A549 (cell line): ENCODE data around the gene PIWIL4. TPM values are rescaled to one million over a fixed set of nuclear protein-coding genes. Genes with fewer than 3 reads are reported as not detected.

Experiments
- ATAC-seq, 2 experiments: fragments of 200-7000 bp in 1 of 2; fragments of >200 bp in 1 of 2; cut with Nextera tagmentation in 1 of 2; cut with Tn5 transposase in 1 of 2; 3 replicates each; pipeline versions ENCODE4 v1.8.0 to v1.9.1; 2018 to 2020; ENCODE audit warnings: mild to moderate bottlenecking in 1 of 2, moderate library complexity in 1 of 2
- CTCF ChIA-PET: fragments of 300-600 bp; sonication (Branson Sonifier 250); formaldehyde crosslinking; extraction: SDS; loops from one replicate; lab custom pipeline; 2021; ENCODE audit warnings: antibody characterized with exemption, inconsistent platforms; lab: Yijun Ruan, JAX
- POLR2A ChIA-PET: fragments of 350-600 bp; formaldehyde crosslinking; extraction: SDS; loops from one replicate; lab custom pipeline; 2021; ENCODE audit warnings: antibody characterized with exemption, inconsistent platforms; lab: Yijun Ruan, JAX
- DNase-seq, 2 experiments: peaks; one replicate each; pipeline versions ENCODE4 v3.0.0 to v3.0.0-alpha.2; 2011 to 2016; ENCODE audit warnings: low read depth in 1 of 2, low spot score in 1 of 2
- FAIRE-seq: peaks from 2 replicates; lab custom pipeline; 2011; peaks lifted over from hg19 to GRCh38; lab: Jason Lieb, UNC
- H3K27ac ChIP-seq, 2 experiments: fragments of >200 bp; sonication (Bioruptor Twin); formaldehyde crosslinking; 3 replicates each; pipeline ENCODE4 v1.5.1; 2016 to 2017
- H3K4me1 ChIP-seq: fragments of >200 bp; sonication (Bioruptor Twin); formaldehyde crosslinking; 3 replicates; pipeline ENCODE4 v1.6.1; 2016
- H3K4me2 ChIP-seq: fragments of >200 bp; sonication (Bioruptor Twin); formaldehyde crosslinking; 3 replicates; pipeline ENCODE4 v1.6.1; 2016
- H3K4me3 ChIP-seq: fragments of >200 bp; sonication (Bioruptor Twin); formaldehyde crosslinking; 3 replicates; pipeline ENCODE4 v1.5.1; 2016
- H3K9me3 ChIP-seq: fragments of >200 bp; sonication (Bioruptor Twin); formaldehyde crosslinking; 3 replicates; pipeline ENCODE4 v1.6.1; 2016
- BCL3 ChIP-seq: fragments of >200 bp; sonication (Bioruptor Twin); formaldehyde crosslinking; IDR thresholded peaks from 3 replicates; pipeline ENCODE4 v1.6.1; 2016
- CBX2 ChIP-seq: fragments of 200-600 bp; sonication (generic); IDR thresholded peaks from 2 replicates; pipeline ENCODE4 v1.6.1; 2016; ENCODE audit warnings: low read depth, mild to moderate bottlenecking, borderline replicate concordance
- CEBPB ChIP-seq, 2 experiments: fragments of >200 bp in 1 of 2; sonication (Bioruptor Twin) in 1 of 2; formaldehyde crosslinking in 1 of 2; IDR thresholded peaks; 2 replicates each; pipeline ENCODE4 v1.6.1; 2012 to 2016
- CHD2 ChIP-seq: fragments of 150-350 bp; IDR thresholded peaks from 2 replicates; pipeline ENCODE4 v1.6.1; 2014; ENCODE audit warnings: low read length; ENCODE audit not compliant: partially characterized antibody
- CHD4 ChIP-seq: fragments of 200-600 bp; sonication (generic); IDR thresholded peaks from 2 replicates; pipeline ENCODE4 v1.6.1; 2016; ENCODE audit warnings: antibody characterized with exemption, mild to moderate bottlenecking, borderline replicate concordance
- E2F6 ChIP-seq: IDR thresholded peaks from 2 replicates; pipeline ENCODE4 v1.6.1; 2012; ENCODE audit warnings: low read depth, borderline replicate concordance
- EHF ChIP-seq: fragments of 250-450 bp; sonication (Bioruptor Pico); IDR thresholded peaks from 2 replicates; pipeline ENCODE4 v1.5.0; 2020; ENCODE audit warnings: mild to moderate bottlenecking
- ELK1 ChIP-seq: fragments of 150-350 bp; IDR thresholded peaks from 2 replicates; pipeline ENCODE4 v1.6.1; 2014; ENCODE audit warnings: low read depth, mild to moderate bottlenecking, low read length
- EP300 ChIP-seq, 2 experiments: fragments of >200 bp; sonication (Bioruptor Twin); formaldehyde crosslinking; IDR thresholded peaks; 2 replicates in 1 of 2; 3 replicates in 1 of 2; pipeline ENCODE4 v1.6.1; 2016 to 2017
- ESRRA ChIP-seq: fragments of 150-350 bp; IDR thresholded peaks from 2 replicates; pipeline ENCODE4 v1.6.1; 2014; ENCODE audit warnings: mild to moderate bottlenecking, low read length, borderline replicate concordance
- HES2 ChIP-seq: fragments of >200 bp; sonication (Bioruptor Twin); formaldehyde crosslinking; IDR thresholded peaks from 2 replicates; pipeline ENCODE4 v1.6.1; 2016
- HEYL ChIP-seq: fragments of 250-450 bp; sonication (Bioruptor Pico); IDR thresholded peaks from 2 replicates; pipeline ENCODE4 v1.8.0; 2021; ENCODE audit warnings: mild to moderate bottlenecking, moderate library complexity
- JUNB ChIP-seq: fragments of >200 bp; sonication (Bioruptor Twin); formaldehyde crosslinking; IDR thresholded peaks from 2 replicates; pipeline ENCODE4 v1.6.1; 2016
- MAFK ChIP-seq: fragments of 450-650 bp; IDR thresholded peaks from 2 replicates; pipeline ENCODE4 v1.6.1; 2014; ENCODE audit not compliant: partially characterized antibody
- MYC ChIP-seq: IDR thresholded peaks from 2 replicates; pipeline ENCODE4 v1.6.1; 2012; ENCODE audit warnings: mild to moderate bottlenecking, inconsistent platforms, low read length, improper control_type of control experiment, borderline replicate concordance
- POLR2AphosphoS2 ChIP-seq: conservative IDR thresholded peaks from 2 replicates; pipeline ENCODE4 v1.6.1; 2012; ENCODE audit warnings: low read length, improper control_type of control experiment, inconsistent platforms
- RAD21 ChIP-seq, 2 experiments: fragments of >200 bp in 1 of 2; sonication (Bioruptor Twin) in 1 of 2; formaldehyde crosslinking in 1 of 2; IDR thresholded peaks in 1 of 2; conservative IDR thresholded peaks in 1 of 2; 2 replicates in 1 of 2; 3 replicates in 1 of 2; pipeline ENCODE4 v1.6.1; 2012 to 2018; ENCODE audit warnings: inconsistent platforms in 1 of 2
- RARB ChIP-seq: fragments of 250-450 bp; sonication (Bioruptor Pico); IDR thresholded peaks from 2 replicates; pipeline ENCODE4 v1.8.0; 2021; ENCODE audit warnings: mild to moderate bottlenecking, moderate library complexity
- RCOR1 ChIP-seq: fragments of 150-350 bp; IDR thresholded peaks from 2 replicates; pipeline ENCODE4 v1.6.1; 2014; ENCODE audit warnings: antibody characterized with exemption, low read length, low read depth
- RNF2 ChIP-seq: fragments of 200-600 bp; sonication (generic); IDR thresholded peaks from 2 replicates; pipeline ENCODE4 v1.6.1; 2016; ENCODE audit warnings: low read depth, mild to moderate bottlenecking, antibody characterized with exemption, moderate library complexity, borderline replicate concordance
- SREBF2 ChIP-seq: fragments of 450-650 bp; IDR thresholded peaks from 2 replicates; pipeline ENCODE4 v1.6.1; 2014; ENCODE audit warnings: mild to moderate bottlenecking, moderate library complexity
- TFCP2L1 ChIP-seq: fragments of 250-450 bp; sonication (Bioruptor Pico); IDR thresholded peaks from 2 replicates; pipeline ENCODE4 v1.5.0; 2021; ENCODE audit warnings: mild to moderate bottlenecking
- TP53 ChIP-seq: fragments of 250-450 bp; sonication (Bioruptor Pico); IDR thresholded peaks from 2 replicates; pipeline ENCODE4 v1.5.0; 2021; ENCODE audit warnings: mild to moderate bottlenecking, moderate library complexity
- USF2 ChIP-seq: fragments of 450-650 bp; IDR thresholded peaks from 2 replicates; pipeline ENCODE4 v1.6.1; 2014; ENCODE audit warnings: antibody characterized with exemption
- ZC3H11A ChIP-seq: fragments of 450-650 bp; IDR thresholded peaks from 2 replicates; pipeline ENCODE4 v1.6.1; 2014; ENCODE audit warnings: antibody characterized with exemption, mild to moderate bottlenecking
- ZNF302 ChIP-seq: fragments of 250-450 bp; sonication (Bioruptor Pico); IDR thresholded peaks from 2 replicates; pipeline ENCODE4 v1.9.0; 2021; ENCODE audit warnings: inconsistent platforms, mild to moderate bottlenecking, moderate library complexity
- WGBS: methylation state at CpG from one replicate; pipeline ENCODE4 v1.1.6; 2017; ENCODE audit errors: missing lambda C conversion rate; 5-methylcytosine and 5-hydroxymethylcytosine counted together
- polyA plus RNA-seq, 4 experiments: library from polyadenylated mRNA; depleted of rRNA in 3 of 4; stranded (reverse); fragments of >200 nt; fragmentation: RNase III in 1 of 4; extraction: RNeasy Plus Mini Kit Qiagen cat#74134 plus additional on column Dnase treatment in 1 of 4; gene quantifications; 2 replicates in 3 of 4; 3 replicates in 1 of 4; pipeline ENCODE4 v1.2.3, GENCODE V29; 2011 to 2017

PIWIL4 gene
- polyA plus RNA-seq, 2 of the 4 experiments (the other 2 are of a cell fraction) = 0.28 to 0.35 TPM

- FAIRE-seq (no peak), ATAC-seq (no peak), DNase-seq (no peak)
- ChIA-PET CTCF (interaction anchor here (1.0 to 2.2 kb wide), 2 partner anchors 11 to 91 kb away, joined by 3 to 10 read pairs; no protein-coding TSS in a partner anchor), POLR2A (no interaction called here)
- no peak for TF ChIP-seq ZC3H11A
- no peak for TF ChIP-seq CHD2
- no peak for TF ChIP-seq BCL3
- no peak for TF ChIP-seq ESRRA
- TF ChIP-seq USF2 = no peak
- TF ChIP-seq MYC = no peak
- TF ChIP-seq RARB (CRISPR knock-in tag) = no peak
- no peak for TF ChIP-seq RNF2
- no peak for TF ChIP-seq HES2
- no peak for TF ChIP-seq RAD21 (conservative IDR thresholded peaks at IDR 0.05 in 1 of 2, IDR thresholded peaks at IDR 0.05 in 1 of 2)
- no peak for TF ChIP-seq CHD4
- no peak for TF ChIP-seq E2F6
- TF ChIP-seq HEYL (CRISPR knock-in tag) = no peak
- TF ChIP-seq ELK1 = no peak
- no peak for TF ChIP-seq JUNB
- TF ChIP-seq TP53 (CRISPR knock-in tag) = no peak
- no peak for TF ChIP-seq RCOR1
- TF ChIP-seq TFCP2L1 (CRISPR knock-in tag) = no peak
- no peak overlapping the region for H3K4me3 ChIP-seq
- 84% methylated on average over 3 of the region's 3 CpGs for WGBS
- H3K4me1 ChIP-seq = peaks cover 9% of the 10 kb centered on the region; the same call in 1 of the 3 replicates
- H3K4me2 ChIP-seq = no peak overlapping the region
- no peaks in the 10 kb centered on the region for H3K9me3 ChIP-seq
- H3K27ac ChIP-seq = no peak overlapping the region
These were observed 35.0 kb upstream of the PIWIL4 start for GRCh38 chr11:94532211-94532610.

GRCh38 chr11:94533206-94533605 is 34.0 kb upstream of the PIWIL4 start:
- ATAC-seq (no peak), FAIRE-seq (no peak), DNase-seq (no peak)
- Histone ChIP-seq H3K4me1 (peaks cover 9% of the 10 kb centered on the region; the same call in 1 of the 3 replicates), H3K4me2 (no peak overlapping the region), H3K4me3 (no peak overlapping the region)
- CTCF ChIA-PET = interaction anchor here (1.5 to 2.2 kb wide), 2 partner anchors 11 to 12 kb away, joined by 3 to 10 read pairs; partner anchors contain the start of gene FUT4
- POLR2A ChIA-PET = no interaction called here
- TF ChIP-seq CEBPB (IDR thresholded peaks at IDR 0.05) (no peak), RARB (CRISPR knock-in tag) (no peak), EHF (no peak), JUNB (no peak), BCL3 (no peak), RAD21 (conservative IDR thresholded peaks at IDR 0.05 in 1 of 2, IDR thresholded peaks at IDR 0.05 in 1 of 2) (no peak), SREBF2 (no peak), ZNF302 (no peak), EP300 (IDR thresholded peaks at IDR 0.05) (no peak), ELK1 (no peak), POLR2AphosphoS2 (no peak), CHD4 (no peak), MAFK (no peak), CBX2 (no peak), RNF2 (no peak)
- TF ChIP-seq, all 56 proteins: peak for 0
- WGBS = 95% methylated on average over 1 of the region's 1 CpG
- no peaks in the 10 kb centered on the region for H3K9me3 ChIP-seq
- H3K27ac ChIP-seq = no peak overlapping the region
